HEK293 (cell line): ENCODE measurements around the gene TLE4.

Experiments
- RBAK ChIP-seq: fragments of 450-650 bp; formaldehyde crosslinking; IDR thresholded peaks from 2 replicates; pipeline ENCODE4 v1.5.1; 2016; ENCODE audit warnings: missing biosample characterization, missing genetic modification characterization
- TCF7L2 ChIP-seq: IDR thresholded peaks from 2 replicates; pipeline ENCODE4 v1.6.1; 2011; ENCODE audit warnings: low read depth, mild to moderate bottlenecking, inconsistent platforms, low read length, moderate library complexity, borderline replicate concordance
- TRIM28 ChIP-seq: IDR thresholded peaks from 2 replicates; pipeline ENCODE4 v1.6.1; 2011; ENCODE audit warnings: low read length, control low read depth, borderline replicate concordance
- ZBTB21 ChIP-seq: fragments of 450-650 bp; formaldehyde crosslinking; IDR thresholded peaks from 2 replicates; pipeline ENCODE4 v1.5.1; 2017; ENCODE audit warnings: missing biosample characterization, missing genetic modification characterization
- ZNF394 ChIP-seq: fragments of 450-650 bp; formaldehyde crosslinking; IDR thresholded peaks from 2 replicates; pipeline ENCODE4 v1.5.1; 2016; ENCODE audit warnings: missing biosample characterization, missing genetic modification characterization, mild to moderate bottlenecking, moderate library complexity, borderline replicate concordance
- TF ChIP-seq, protein P1 (sequence below): fragments of 450-650 bp; formaldehyde crosslinking; IDR thresholded peaks from 2 replicates; pipeline ENCODE4 v1.5.1; 2016; ENCODE audit warnings: missing biosample characterization, missing genetic modification characterization

DNA sequence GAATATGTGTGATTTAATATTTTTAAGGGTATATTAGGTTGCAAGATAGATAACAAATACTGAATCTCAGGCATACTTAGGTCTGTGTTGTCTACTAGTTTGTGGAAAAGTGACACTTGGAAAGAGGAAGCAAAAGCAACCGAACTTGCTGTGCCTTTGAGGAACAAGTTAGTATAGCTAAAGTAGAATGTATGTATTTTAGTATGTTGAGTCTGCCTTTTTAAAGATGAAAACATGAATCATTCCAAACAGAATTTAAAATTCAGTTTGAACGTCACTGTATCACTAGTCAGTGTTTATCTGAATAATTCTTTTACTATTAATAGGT lies 12.9 kb downstream of the TLE4 start:
- TF ChIP-seq TRIM28 (no peak), TCF7L2 (no peak), RBAK (tag by site-specific recombination) (no peak), ZNF394 (tag by site-specific recombination) (no peak), ZBTB21 (tag by site-specific recombination) (no peak)
- TF ChIP-seq, protein P1, sequence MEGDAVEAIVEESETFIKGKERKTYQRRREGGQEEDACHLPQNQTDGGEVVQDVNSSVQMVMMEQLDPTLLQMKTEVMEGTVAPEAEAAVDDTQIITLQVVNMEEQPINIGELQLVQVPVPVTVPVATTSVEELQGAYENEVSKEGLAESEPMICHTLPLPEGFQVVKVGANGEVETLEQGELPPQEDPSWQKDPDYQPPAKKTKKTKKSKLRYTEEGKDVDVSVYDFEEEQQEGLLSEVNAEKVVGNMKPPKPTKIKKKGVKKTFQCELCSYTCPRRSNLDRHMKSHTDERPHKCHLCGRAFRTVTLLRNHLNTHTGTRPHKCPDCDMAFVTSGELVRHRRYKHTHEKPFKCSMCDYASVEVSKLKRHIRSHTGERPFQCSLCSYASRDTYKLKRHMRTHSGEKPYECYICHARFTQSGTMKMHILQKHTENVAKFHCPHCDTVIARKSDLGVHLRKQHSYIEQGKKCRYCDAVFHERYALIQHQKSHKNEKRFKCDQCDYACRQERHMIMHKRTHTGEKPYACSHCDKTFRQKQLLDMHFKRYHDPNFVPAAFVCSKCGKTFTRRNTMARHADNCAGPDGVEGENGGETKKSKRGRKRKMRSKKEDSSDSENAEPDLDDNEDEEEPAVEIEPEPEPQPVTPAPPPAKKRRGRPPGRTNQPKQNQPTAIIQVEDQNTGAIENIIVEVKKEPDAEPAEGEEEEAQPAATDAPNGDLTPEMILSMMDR: no peak
